HEK293T (cell line): Measurements from ENCODE around the gene ZBED4.

Source experiments
- ARNT ChIP-seq: fragments of 450-650 bp; IDR thresholded peaks from 2 replicates; pipeline ENCODE4 v1.6.1; 2017; ENCODE audit warnings: mild to moderate bottlenecking
- BHLHE40 ChIP-seq: fragments of 450-650 bp; IDR thresholded peaks from 2 replicates; pipeline ENCODE4 v1.6.1; 2016; ENCODE audit warnings: mild to moderate bottlenecking, moderate library complexity, borderline replicate concordance
- ELF4 ChIP-seq: fragments of 450-650 bp; IDR thresholded peaks from 2 replicates; pipeline ENCODE4 v1.6.1; 2017; ENCODE audit warnings: antibody characterized with exemption
- FOXA1 ChIP-seq: fragments of 450-650 bp; IDR thresholded peaks from 2 replicates; pipeline ENCODE4 v1.6.1; 2016; ENCODE audit warnings: mild to moderate bottlenecking
- FOXK2 ChIP-seq: fragments of 450-650 bp; IDR thresholded peaks from 2 replicates; pipeline ENCODE4 v1.6.1; 2016; ENCODE audit warnings: mild to moderate bottlenecking
- FOXM1 ChIP-seq: fragments of 450-650 bp; IDR thresholded peaks from 2 replicates; pipeline ENCODE4 v1.6.1; 2017; ENCODE audit warnings: mild to moderate bottlenecking, borderline replicate concordance
- PKNOX1 ChIP-seq: fragments of 450-650 bp; IDR thresholded peaks from 2 replicates; pipeline ENCODE4 v1.6.1; 2016
- SP1 ChIP-seq: fragments of 450-650 bp; IDR thresholded peaks from 2 replicates; pipeline ENCODE4 v1.6.1; 2017
- SUZ12 ChIP-seq: fragments of 450-650 bp; IDR thresholded peaks from 2 replicates; pipeline ENCODE4 v1.6.1; 2016; ENCODE audit warnings: mild to moderate bottlenecking
- TARDBP ChIP-seq: fragments of 450-650 bp; IDR thresholded peaks from 2 replicates; pipeline ENCODE4 v1.6.1; 2016

- TF ChIP-seq FOXA1 (no peak), TARDBP (no peak), FOXK2 (no peak), BHLHE40 (no peak), FOXM1 (no peak), ARNT (no peak), ELF4 (no peak), SUZ12 (no peak), SP1 (no peak), PKNOX1 (no peak)
Observed at GRCh38 chr22:49936973-49937757, 83.5 kb downstream of the ZBED4 start.
